Glutamatergic neuron (in vitro differentiated cells): Measurements from ENCODE around the gene WDR59. TPM values are rescaled to one million over a fixed set of nuclear protein-coding genes. Genes with fewer than 3 reads are reported as not detected.

Experiments
- DNase-seq: peaks from one replicate; pipeline ENCODE4 v3.0.0; 2022
- H3K27ac Mint-ChIP-seq: one replicate; pipeline ENCODE4 v1.8.0; 2020; ENCODE audit warnings: mild to moderate bottlenecking, mixed read lengths, inconsistent platforms; ENCODE audit not compliant: unreplicated experiment
- H3K27me3 Mint-ChIP-seq: one replicate; pipeline ENCODE4 v1.8.0; 2020; ENCODE audit warnings: mild to moderate bottlenecking, moderate library complexity, mixed read lengths, inconsistent platforms; ENCODE audit not compliant: unreplicated experiment
- H3K36me3 Mint-ChIP-seq: one replicate; pipeline ENCODE4 v1.8.0; 2020; ENCODE audit warnings: mild to moderate bottlenecking, mixed read lengths, inconsistent platforms; ENCODE audit not compliant: unreplicated experiment
- H3K4me1 Mint-ChIP-seq: one replicate; pipeline ENCODE4 v1.8.0; 2020; ENCODE audit warnings: mild to moderate bottlenecking, low read depth, mixed read lengths, inconsistent platforms; ENCODE audit not compliant: unreplicated experiment
- H3K4me3 Mint-ChIP-seq: one replicate; pipeline ENCODE4 v1.8.0; 2020; ENCODE audit warnings: mild to moderate bottlenecking, mixed read lengths, inconsistent platforms; ENCODE audit not compliant: unreplicated experiment
- H3K9me3 Mint-ChIP-seq: one replicate; pipeline ENCODE4 v1.8.0; 2020; ENCODE audit warnings: mild to moderate bottlenecking, moderate library complexity, mixed read lengths, inconsistent platforms; ENCODE audit not compliant: unreplicated experiment
- total RNA-seq: library from RNA; stranded (reverse); fragmentation: NEBNext Ultra II Directional; extraction: Animal tissue kit (Norgen Biotek cat#: 25700); gene quantifications from one replicate; pipeline ENCODE4 v1.2.1, GENCODE V29; 2021; ENCODE audit not compliant: unreplicated experiment
- TF ChIP-seq, protein P1 (sequence below): fragments of 200-600 bp; sonication (generic); IDR thresholded peaks from one replicate; pipeline ENCODE4 v1.5.0; 2021; ENCODE audit not compliant: partially characterized antibody, unreplicated experiment

The WDR59 gene
- total RNA-seq, 1 donor from 2014 or later: 65.9 TPM

DNA sequence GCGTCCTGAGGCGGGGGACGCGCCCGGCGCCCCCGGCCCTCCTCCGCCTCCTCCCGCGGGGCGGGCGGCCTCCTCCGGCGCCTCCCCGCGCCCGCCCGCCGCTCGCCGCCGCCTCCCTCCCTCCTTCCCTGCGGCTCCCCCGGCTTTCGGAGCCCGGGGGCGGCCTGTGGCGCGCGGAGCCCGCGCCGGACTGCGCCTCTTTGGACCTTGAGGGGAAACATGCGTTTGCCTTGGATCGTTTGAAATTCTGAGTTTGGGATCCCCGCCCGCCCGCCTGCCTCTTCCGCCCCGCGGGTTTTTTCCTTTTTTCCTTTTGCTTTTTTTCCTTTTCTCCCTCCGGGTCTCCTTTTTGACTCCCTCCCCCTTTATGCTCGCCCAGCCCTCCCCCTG, 14.3 kb upstream of the WDR59 start:
- peaks cover 19% of the 10 kb centered on the region for H3K4me1 Mint-ChIP-seq
- DNase-seq: no peak
- peaks cover 13% of the 10 kb centered on the region for H3K27me3 Mint-ChIP-seq
- TF ChIP-seq, protein P1, sequence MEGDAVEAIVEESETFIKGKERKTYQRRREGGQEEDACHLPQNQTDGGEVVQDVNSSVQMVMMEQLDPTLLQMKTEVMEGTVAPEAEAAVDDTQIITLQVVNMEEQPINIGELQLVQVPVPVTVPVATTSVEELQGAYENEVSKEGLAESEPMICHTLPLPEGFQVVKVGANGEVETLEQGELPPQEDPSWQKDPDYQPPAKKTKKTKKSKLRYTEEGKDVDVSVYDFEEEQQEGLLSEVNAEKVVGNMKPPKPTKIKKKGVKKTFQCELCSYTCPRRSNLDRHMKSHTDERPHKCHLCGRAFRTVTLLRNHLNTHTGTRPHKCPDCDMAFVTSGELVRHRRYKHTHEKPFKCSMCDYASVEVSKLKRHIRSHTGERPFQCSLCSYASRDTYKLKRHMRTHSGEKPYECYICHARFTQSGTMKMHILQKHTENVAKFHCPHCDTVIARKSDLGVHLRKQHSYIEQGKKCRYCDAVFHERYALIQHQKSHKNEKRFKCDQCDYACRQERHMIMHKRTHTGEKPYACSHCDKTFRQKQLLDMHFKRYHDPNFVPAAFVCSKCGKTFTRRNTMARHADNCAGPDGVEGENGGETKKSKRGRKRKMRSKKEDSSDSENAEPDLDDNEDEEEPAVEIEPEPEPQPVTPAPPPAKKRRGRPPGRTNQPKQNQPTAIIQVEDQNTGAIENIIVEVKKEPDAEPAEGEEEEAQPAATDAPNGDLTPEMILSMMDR: no peak
- H3K36me3 Mint-ChIP-seq: no peaks in the 10 kb centered on the region
- peaks cover 9% of the 10 kb centered on the region for H3K9me3 Mint-ChIP-seq
- peak overlapping the region; percentile 84 for H3K4me3 Mint-ChIP-seq
- peak overlapping the region; percentile 38 for H3K27ac Mint-ChIP-seq

DNA sequence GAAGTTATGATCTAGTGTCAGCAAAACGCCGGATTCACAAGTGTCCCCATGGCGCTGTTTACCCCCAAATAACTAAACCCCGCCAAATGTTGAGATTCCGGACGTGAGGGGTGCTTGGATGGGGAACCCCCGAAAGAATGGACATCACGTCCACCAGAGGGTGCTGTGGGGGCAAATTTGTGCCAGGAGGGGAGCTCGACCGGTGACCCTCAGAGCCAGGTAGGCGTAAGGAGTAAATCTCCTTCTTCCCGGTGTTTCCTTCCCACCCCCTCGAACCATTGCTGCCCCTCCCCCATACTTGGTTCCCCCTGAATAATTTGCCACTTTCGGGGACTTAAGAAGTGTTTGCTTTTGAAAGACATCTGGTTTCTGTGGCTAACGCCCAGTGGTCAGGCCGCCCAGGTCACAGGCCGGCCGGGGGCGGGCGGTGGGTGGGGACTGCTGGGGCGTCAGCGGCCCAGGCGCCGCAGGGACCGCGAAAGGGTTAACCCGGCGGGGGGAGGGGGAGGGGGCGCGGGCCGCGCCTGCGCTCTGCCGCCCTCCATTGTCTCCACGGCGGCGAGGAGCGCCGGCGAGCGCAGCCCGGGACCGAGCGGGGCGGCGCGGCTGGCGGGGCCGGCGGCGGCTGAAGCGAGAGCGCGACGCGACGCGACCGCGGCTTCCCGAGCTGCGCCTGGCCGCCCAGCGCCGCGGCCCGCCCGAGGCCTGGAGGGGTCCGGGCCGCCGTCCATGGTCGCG, 13.7 kb upstream of the WDR59 start, which contains the start of gene ZNRF1:
TSS of gene ZNRF1 (plus strand) at position 544 of the 738 bp plus-strand sequence. CDS start 648 bp downstream, outside the sequence.
- Mint-ChIP-seq H3K4me1 (peaks cover 19% of the 10 kb centered on the region), H3K36me3 (no peaks in the 10 kb centered on the region), H3K4me3 (peak within 1 kb of the TSS; percentile 99), H3K27me3 (peaks cover 13% of the 10 kb centered on the region), H3K27ac (peak within 1 kb of the TSS; percentile 86), H3K9me3 (peaks cover 9% of the 10 kb centered on the region)
- DNase-seq: peak; percentile 96
- TF ChIP-seq, protein P1: peak; percentile 82

DNA sequence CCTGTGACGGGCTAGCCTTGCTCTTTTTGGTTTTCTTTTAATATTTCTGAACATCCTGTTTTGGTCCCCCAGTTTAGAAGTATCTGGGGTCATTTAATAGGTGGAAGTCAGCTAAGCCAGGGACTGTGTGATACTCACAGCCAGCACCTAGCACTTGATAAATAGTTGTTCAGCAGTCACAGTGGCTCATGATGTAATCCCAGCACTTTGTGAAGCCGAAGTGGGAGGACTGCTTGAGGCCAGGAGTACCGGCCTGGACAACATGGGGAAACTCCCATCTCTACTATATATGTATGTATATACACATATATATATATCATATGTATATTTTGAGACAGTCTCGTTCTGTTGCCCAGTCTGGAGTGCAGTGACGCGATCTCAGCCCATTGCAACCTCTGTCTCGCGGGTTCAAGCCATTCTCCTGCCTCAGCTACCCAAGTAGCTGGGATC, 12.1 kb upstream of the WDR59 start:
- TF ChIP-seq, protein P1: no peak
- Mint-ChIP-seq H3K4me1 (peaks cover 12% of the 10 kb centered on the region), H3K36me3 (no peaks in the 10 kb centered on the region), H3K4me3 (no peak overlapping the region), H3K27ac (no peak overlapping the region), H3K27me3 (peaks cover 9% of the 10 kb centered on the region), H3K9me3 (peaks cover 9% of the 10 kb centered on the region)
- DNase-seq: no peak

DNA sequence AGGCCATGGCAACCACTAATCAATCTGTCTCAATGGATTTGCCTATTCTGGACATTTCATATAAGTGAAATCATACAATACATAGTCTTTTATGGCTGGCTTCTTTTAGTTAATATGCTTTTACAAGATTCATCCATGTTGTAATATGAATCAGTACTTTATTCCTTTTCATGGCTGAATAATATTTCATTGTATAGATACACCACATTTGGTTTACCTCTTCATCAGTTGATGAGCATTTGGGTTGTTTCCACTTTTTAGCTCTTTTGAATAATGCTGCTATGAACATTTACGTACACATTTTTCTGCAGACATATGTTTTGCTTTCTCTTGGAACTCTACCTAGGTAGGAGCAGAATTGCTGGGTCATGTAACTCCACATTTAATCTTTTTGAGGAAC, 11.1 kb upstream of the WDR59 start:
- TF ChIP-seq, protein P1: no peak
- Mint-ChIP-seq H3K27me3 (peaks cover 9% of the 10 kb centered on the region), H3K4me1 (peaks cover 7% of the 10 kb centered on the region), H3K9me3 (peaks cover 8% of the 10 kb centered on the region), H3K27ac (no peak overlapping the region), H3K36me3 (no peaks in the 10 kb centered on the region), H3K4me3 (no peak overlapping the region)
- DNase-seq: no peak
